OCI-LY1 (cell line): ENCODE results near the gene AGRP.

Source experiments
- H2AFZ ChIP-seq: fragments of 200-600 bp; sonication (generic), shearing (Covaris generic); 2 replicates; pipeline ENCODE4 v1.6.0; 2014; ENCODE audit warnings: antibody characterized with exemption, mild to moderate bottlenecking, low read length
- H3F3A ChIP-seq: fragments of 200-600 bp; sonication (generic), shearing (Covaris generic); 2 replicates; pipeline ENCODE4 v1.6.0; 2014; ENCODE audit warnings: mild to moderate bottlenecking, antibody characterized with exemption, low read length, moderate library complexity; ENCODE audit not compliant: insufficient read depth
- H3K27ac ChIP-seq: fragments of 200-600 bp; sonication (generic); 2 replicates; pipeline ENCODE4 v1.5.1; 2014; ENCODE audit warnings: low read length, mixed run types, mild to moderate bottlenecking, low read depth; ENCODE audit not compliant: poor library complexity, severe bottlenecking
- H3K27me3 ChIP-seq: fragments of 200-600 bp; sonication (generic); 2 replicates; pipeline ENCODE4 v1.6.0; 2014; ENCODE audit warnings: antibody characterized with exemption, mild to moderate bottlenecking, low read length, moderate library complexity; ENCODE audit not compliant: insufficient read depth
- H3K36me3 ChIP-seq: fragments of 200-600 bp; sonication (generic); 2 replicates; pipeline ENCODE4 v1.6.1; 2014; ENCODE audit warnings: mild to moderate bottlenecking, antibody characterized with exemption, low read length, moderate library complexity, mixed read lengths; ENCODE audit not compliant: insufficient read depth
- H3K4me1 ChIP-seq: fragments of 200-600 bp; sonication (generic); 2 replicates; pipeline ENCODE4 v1.5.1; 2014; ENCODE audit warnings: mild to moderate bottlenecking, low read length, moderate library complexity; ENCODE audit not compliant: insufficient read depth, severe bottlenecking
- H3K4me2 ChIP-seq: fragments of 200-600 bp; sonication (generic), shearing (Covaris generic); 2 replicates; pipeline ENCODE4 v1.6.1; 2014; ENCODE audit warnings: low read length
- H3K4me3 ChIP-seq: fragments of 200-600 bp; sonication (generic); 2 replicates; pipeline ENCODE4 v1.5.1; 2014; ENCODE audit warnings: low read length, low read depth, mild to moderate bottlenecking, mixed read lengths; ENCODE audit not compliant: poor library complexity, severe bottlenecking
- H3K79me2 ChIP-seq: fragments of 200-600 bp; shearing (Covaris generic); 2 replicates; pipeline ENCODE4 v1.6.1; 2016; ENCODE audit warnings: mixed run types, low read length, mixed read lengths; ENCODE audit not compliant: insufficient read depth
- H3K9ac ChIP-seq: fragments of 200-600 bp; sonication (generic), shearing (Covaris generic); 2 replicates; pipeline ENCODE4 v1.6.1; 2014; ENCODE audit warnings: mild to moderate bottlenecking, low read length, mixed read lengths
- H3K9me2 ChIP-seq: fragments of 200-600 bp; sonication (generic), shearing (Covaris generic); 2 replicates; pipeline ENCODE4 v1.6.1; 2014; ENCODE audit warnings: low read depth, mild to moderate bottlenecking, low read length, mixed read lengths
- H3K9me3 ChIP-seq: fragments of 200-600 bp; shearing (Covaris generic); 2 replicates; pipeline ENCODE4 v1.6.1; 2014; ENCODE audit warnings: low read length, mixed read lengths
- H4K20me1 ChIP-seq: fragments of 200-600 bp; sonication (generic), shearing (Covaris generic); 2 replicates; pipeline ENCODE4 v1.6.0; 2016; ENCODE audit warnings: mild to moderate bottlenecking, low read length; ENCODE audit not compliant: insufficient read depth
- CTCF ChIP-seq: fragments of 200-600 bp; sonication (generic), shearing (Covaris generic); IDR thresholded peaks from 2 replicates; pipeline ENCODE4 v1.5.1; 2017; ENCODE audit warnings: mild to moderate bottlenecking, antibody characterized with exemption, low read length, moderate library complexity, mixed read lengths
- EZH2 ChIP-seq: fragments of 200-600 bp; sonication (generic), shearing (Covaris generic); IDR thresholded peaks from 2 replicates; pipeline ENCODE4 v1.8.0; 2017; ENCODE audit warnings: borderline replicate concordance, mixed run types, mild to moderate bottlenecking, antibody characterized with exemption, low read length, moderate library complexity, mixed read lengths

AGRP gene

GRCh38 chr16:67459861-67460150 lies 23.5 kb downstream of the AGRP start:
- TF ChIP-seq EZH2 (no peak), CTCF (no peak)
- Histone ChIP-seq H4K20me1 (no peaks in the 10 kb centered on the region), H2AFZ (no peak overlapping the region), H3K4me3 (no peak overlapping the region), H3F3A (no peaks in the 10 kb centered on the region), H3K27me3 (no peaks in the 10 kb centered on the region), H3K36me3 (no peaks in the 10 kb centered on the region; the same call in 1 of the 2 replicates), H3K9me2 (no peaks in the 10 kb centered on the region), H3K4me2 (no peak overlapping the region), H3K79me2 (0 out of 2 replicates have a peak, but pooled peaks cover under 1% of the 10 kb centered on the region), H3K27ac (no peak overlapping the region), H3K9ac (no peak overlapping the region), H3K4me1 (no peaks in the 10 kb centered on the region), H3K9me3 (no peaks in the 10 kb centered on the region)

GRCh38 chr16:67459066-67459860 lies 24.1 kb downstream of the AGRP start:
- no peak for TF ChIP-seq EZH2
- no peak for TF ChIP-seq CTCF

GRCh38 chr16:67458121-67458641 lies 25.2 kb downstream of the AGRP start:
- H3K9ac ChIP-seq: no peak overlapping the region

More at GRCh38 chr16:67459066-67459860, 24.1 kb downstream of the AGRP start:
- Histone ChIP-seq H3K27me3 (no peaks in the 10 kb centered on the region), H3K27ac (no peak overlapping the region), H3K36me3 (no peaks in the 10 kb centered on the region; the same call in 1 of the 2 replicates), H3K9ac (no peak overlapping the region), H3F3A (no peaks in the 10 kb centered on the region), H4K20me1 (no peaks in the 10 kb centered on the region), H3K4me1 (no peaks in the 10 kb centered on the region), H3K9me3 (no peaks in the 10 kb centered on the region), H3K79me2 (no peaks in the 10 kb centered on the region), H3K4me3 (no peak overlapping the region), H3K4me2 (no peak overlapping the region), H3K9me2 (no peaks in the 10 kb centered on the region), H2AFZ (no peak overlapping the region)

More at GRCh38 chr16:67458121-67458641, 25.2 kb downstream of the AGRP start:
- Histone ChIP-seq H3K9me2 (no peaks in the 10 kb centered on the region), H3K27ac (no peak overlapping the region), H3K4me3 (no peak overlapping the region), H3K79me2 (no peaks in the 10 kb centered on the region), H3K36me3 (no peaks in the 10 kb centered on the region), H2AFZ (no peak overlapping the region), H3K27me3 (no peaks in the 10 kb centered on the region), H3K4me1 (no peaks in the 10 kb centered on the region), H3K4me2 (no peak overlapping the region), H3K9me3 (no peaks in the 10 kb centered on the region), H4K20me1 (no peaks in the 10 kb centered on the region), H3F3A (no peaks in the 10 kb centered on the region)
- TF ChIP-seq CTCF: no peak
- TF ChIP-seq EZH2: no peak
